SK-N-SH treated with all-trans-retinoic acid at 6 μM for 48 hours (cell line): ENCODE data around the gene PSD2.

Experiments used
- ARNTL ChIP-seq: fragments of 450-650 bp; formaldehyde crosslinking; IDR thresholded peaks from 2 replicates; pipeline ENCODE4 v1.5.0; 2020; ENCODE audit warnings: low read depth, mild to moderate bottlenecking, moderate library complexity, borderline replicate concordance
- PPARA ChIP-seq: fragments of 250-450 bp; sonication (Bioruptor Pico); IDR thresholded peaks from 2 replicates; pipeline ENCODE4 v1.5.0; 2020; ENCODE audit warnings: mild to moderate bottlenecking, borderline replicate concordance

GRCh38 chr5:139795074-139796001, at the start of gene PSD2:
- no peak for TF ChIP-seq ARNTL (CRISPR knock-in tag)
- no peak for TF ChIP-seq PPARA (CRISPR knock-in tag)
